ENCODE results near the gene OR5H2. TPM values are rescaled to one million over a fixed set of nuclear protein-coding genes. Genes with fewer than 3 reads are reported as not detected.

OR5H2 gene
- total and polyA plus RNA-seq, 2 of the 8 experiments (the other 6 are each of a cell fraction or from before 2014, with no cell fraction given) = not detected

- Histone ChIP-seq H2BK120ac (replicated peaks; ENCODE audit: low read depth, low read length) (no peak overlapping the region), H3K23ac (ENCODE audit: insufficient read length) (no peak overlapping the region), H3K23me2 (ENCODE audit: low read depth, low read length) (no peaks in the 10 kb centered on the region), H3K27me3 (replicated peaks in 1 of 4; ENCODE audit: control insufficient read depth in 3 of 4, extremely low read depth in 1 of 4, insufficient read depth in 3 of 4, low read length in 3 of 4) (peaks cover 0 to 1% (median 0%) of the 10 kb centered on the region in 4 experiments; a peak in 1 of 7 replicates), H2BK12ac (ENCODE audit: low read depth, low read length) (no peak overlapping the region), H4K8ac (ENCODE audit: extremely low read depth, insufficient read depth, low read length) (0 out of 2 replicates have a peak overlapping the region, but pooled peaks have one; percentile 21), H3K56ac (replicated peaks; ENCODE audit: insufficient read length, low read depth, low read length) (no peak overlapping the region), H2BK5ac (ENCODE audit: low read depth, low read length) (no peak overlapping the region), H3K9me3 (ENCODE audit: insufficient read depth in 2 of 2, low read depth in 1 of 2, low read length in 1 of 2) (peaks cover 0 to 4% of the 10 kb centered on the region in 2 experiments; a peak in 2 of 4 replicates), H2BK15ac (ENCODE audit: low read length) (no peak overlapping the region), H3K4me3 (ENCODE audit: extremely low read depth in 1 of 4, insufficient read depth in 2 of 4, low read depth in 3 of 4, low read length in 4 of 4) (no peak overlapping the region), H2BK20ac (ENCODE audit: low read length) (no peak overlapping the region), H4K91ac (replicated peaks; ENCODE audit: insufficient read length, low read length) (no peak overlapping the region), H3K14ac (ENCODE audit: insufficient read length) (no peak overlapping the region), H3K79me1 (ENCODE audit: low read depth, low read length) (no peaks in the 10 kb centered on the region), H3K18ac (ENCODE audit: extremely low read depth, low read length) (no peak overlapping the region), H3K27ac (ENCODE audit: low read depth, low read length) (no peak overlapping the region), H3K4me1 (replicated peaks in 1 of 4; ENCODE audit: control insufficient read depth in 3 of 4, insufficient read depth in 4 of 4, low read length in 3 of 4) (no peaks in the 10 kb centered on the region), H3K4ac (replicated peaks; ENCODE audit: insufficient read length, low read depth, low read length) (no peak overlapping the region), H3K9ac (replicated peaks in 1 of 4; ENCODE audit: extremely low read depth in 1 of 4, low read depth in 3 of 4, low read length in 3 of 4) (no peak overlapping the region), H3K36me3 (ENCODE audit: control insufficient read depth in 2 of 4, insufficient read depth in 4 of 4, low read length in 3 of 4) (no peaks in the 10 kb centered on the region), H3K4me2 (ENCODE audit: insufficient read depth in 1 of 2, low read depth in 2 of 2, low read length in 2 of 2) (no peak overlapping the region), H4K5ac (ENCODE audit: insufficient read length, low read depth, low read length) (no peak overlapping the region), H2AK5ac (ENCODE audit: low read depth, low read length) (no peak overlapping the region), H3K79me2 (ENCODE audit: control insufficient read depth in 1 of 2, insufficient read depth in 2 of 2, low read length in 2 of 2) (no peaks in the 10 kb centered on the region), H4K20me1 (replicated peaks in 1 of 2; ENCODE audit: control insufficient read depth in 1 of 2, insufficient read depth in 2 of 2, low read length in 2 of 2) (no peaks in the 10 kb centered on the region), H2AFZ (ENCODE audit: low read length) (no peak overlapping the region)
- ChIA-PET POLR2A (ENCODE audit: partially characterized antibody) (no interaction called here), CTCF (ENCODE audit: partially characterized antibody) (interaction anchor here (1.4 kb wide), 1 partner anchor 10 kb away, joined by 6 read pairs; no protein-coding TSS in a partner anchor)
- FAIRE-seq = no peak
- no peak for DNase-seq (ENCODE audit: low read depth in 1 of 2, low spot score in 2 of 2)
- WGBS, 2 experiments (ENCODE audit: extremely low coverage in 1 of 2, insufficient coverage in 1 of 2, insufficient read length in 1 of 2, insufficient replicate concordance in 2 of 2, low coverage in 1 of 2, low lambda C conversion rate in 2 of 2, missing lambda C conversion rate in 1 of 2) = 86% methylated on average over 3 of the region's 3 CpGs; no CpG with 5 or more reads in 1 of the 2 experiments
- no peak for TF ChIP-seq SIX5 (IDR thresholded peaks at IDR 0.05; ENCODE audit: low read depth, low read length)
- no peak for TF ChIP-seq EZH2 (IDR thresholded peaks at IDR 0.05; ENCODE audit: low read depth, low read length, severe bottlenecking)
- no peak for TF ChIP-seq BACH1 (IDR thresholded peaks at IDR 0.05; ENCODE audit: low read length)
- no peak for TF ChIP-seq POU5F1 (IDR thresholded peaks at IDR 0.05; ENCODE audit: low read depth, low read length)
- TF ChIP-seq POLR2AphosphoS5 (IDR thresholded peaks at IDR 0.05; ENCODE audit: low read depth, low read length) = no peak
- TF ChIP-seq EGR1 (IDR thresholded peaks at IDR 0.05; ENCODE audit: borderline replicate concordance, low read depth, low read length) = no peak
- no peak for TF ChIP-seq TBP (IDR thresholded peaks at IDR 0.05; ENCODE audit: low read depth, low read length)
- no peak for TF ChIP-seq CTCF (IDR thresholded peaks at IDR 0.05; ENCODE audit: control extremely low read depth in 1 of 3, insufficient read depth in 1 of 3, low read depth in 1 of 3, low read length in 3 of 3)
- TF ChIP-seq YY1 (IDR thresholded peaks at IDR 0.05; ENCODE audit: low read depth, low read length) = no peak
- no peak for TF ChIP-seq RFX5 (IDR thresholded peaks at IDR 0.05; ENCODE audit: borderline replicate concordance, low read depth, low read length)
- TF ChIP-seq SP4 (IDR thresholded peaks at IDR 0.05; ENCODE audit: low read length) = no peak
- TF ChIP-seq E2F6 (IDR thresholded peaks at IDR 0.05) = no peak
Observed at GRCh38 chr3:98274914-98275313, 7.4 kb upstream of the OR5H2 start.
